Measurements from ENCODE around the gene ZNF821.
"Not testable (repeated sequence)": the region's sequence is repeated elsewhere in the genome, so short reads cannot be mapped to it uniquely, and the experiment has no call there.

ZNF821 gene

DNA sequence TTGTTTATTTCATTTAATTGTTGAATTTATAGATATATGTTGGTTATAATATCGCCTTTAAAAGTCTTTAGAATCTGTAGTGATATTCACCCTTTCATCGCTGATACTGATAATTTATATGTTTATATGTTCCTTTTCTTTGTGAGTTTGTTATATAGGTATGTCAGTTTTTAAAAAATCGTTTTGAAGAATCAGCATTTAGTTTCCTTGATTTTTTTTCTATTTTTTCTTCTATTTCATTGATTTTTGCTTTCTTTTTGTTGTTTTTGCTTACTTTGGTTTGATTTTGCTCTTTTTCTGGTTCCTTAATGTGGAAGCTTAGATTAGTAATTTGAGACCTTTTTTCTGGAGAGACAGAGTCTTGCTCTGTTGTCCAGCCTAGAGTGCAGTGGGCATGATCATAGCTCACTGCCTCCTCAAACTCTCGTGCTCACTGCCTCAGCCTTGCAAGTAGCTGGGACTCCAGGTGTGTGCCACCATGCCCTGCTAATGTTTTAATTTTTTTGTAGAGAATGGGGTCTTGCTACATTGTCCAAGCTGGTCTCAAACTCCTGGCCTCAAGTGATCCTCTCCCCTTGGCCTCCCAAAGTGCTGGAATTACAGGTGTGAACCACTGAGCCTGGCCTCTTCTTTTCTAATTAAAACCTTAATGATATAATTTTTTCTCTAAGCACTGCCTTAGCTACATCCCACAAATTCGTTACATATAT lies 18.8 kb upstream of the ZNF821 start:
- no peak for DNase-seq

- no peak for DNase-seq
Observed at GRCh38 chr16:71899171-71899570, 15.2 kb upstream of the ZNF821 start.

DNA sequence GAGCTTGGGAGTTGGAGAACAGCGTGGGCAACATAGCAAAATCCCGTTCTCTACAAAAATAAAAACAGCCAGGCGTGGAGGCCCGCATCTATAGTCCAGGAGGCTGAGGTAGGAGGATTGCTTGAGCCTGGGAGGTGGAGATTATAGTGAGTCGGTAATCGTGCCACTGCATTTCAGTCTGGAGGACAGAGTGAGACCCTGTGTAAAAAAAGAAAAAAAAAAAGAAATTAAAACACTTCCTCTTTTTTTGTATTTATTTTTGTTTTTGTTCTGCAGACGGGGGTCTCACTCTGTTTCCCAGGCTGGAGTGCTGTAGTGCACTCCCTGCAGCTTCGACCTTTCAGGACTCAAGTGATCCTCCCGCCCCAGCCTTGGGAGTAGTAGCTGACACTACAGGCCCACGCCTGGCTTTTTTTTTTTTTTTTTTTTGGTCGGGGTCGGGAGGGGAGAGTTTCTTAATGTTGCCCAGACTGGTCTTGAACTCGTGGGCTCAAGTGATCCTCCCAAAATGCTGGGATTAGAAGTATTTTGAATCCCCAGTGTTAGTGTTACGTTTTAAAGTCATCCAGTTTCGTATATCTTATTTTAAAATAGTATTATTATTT lies 12.9 kb upstream of the ZNF821 start:
- no peak for DNase-seq

GRCh38 chr16:71895679-71896365 lies 11.8 kb upstream of the ZNF821 start:
- no peak for DNase-seq

DNA sequence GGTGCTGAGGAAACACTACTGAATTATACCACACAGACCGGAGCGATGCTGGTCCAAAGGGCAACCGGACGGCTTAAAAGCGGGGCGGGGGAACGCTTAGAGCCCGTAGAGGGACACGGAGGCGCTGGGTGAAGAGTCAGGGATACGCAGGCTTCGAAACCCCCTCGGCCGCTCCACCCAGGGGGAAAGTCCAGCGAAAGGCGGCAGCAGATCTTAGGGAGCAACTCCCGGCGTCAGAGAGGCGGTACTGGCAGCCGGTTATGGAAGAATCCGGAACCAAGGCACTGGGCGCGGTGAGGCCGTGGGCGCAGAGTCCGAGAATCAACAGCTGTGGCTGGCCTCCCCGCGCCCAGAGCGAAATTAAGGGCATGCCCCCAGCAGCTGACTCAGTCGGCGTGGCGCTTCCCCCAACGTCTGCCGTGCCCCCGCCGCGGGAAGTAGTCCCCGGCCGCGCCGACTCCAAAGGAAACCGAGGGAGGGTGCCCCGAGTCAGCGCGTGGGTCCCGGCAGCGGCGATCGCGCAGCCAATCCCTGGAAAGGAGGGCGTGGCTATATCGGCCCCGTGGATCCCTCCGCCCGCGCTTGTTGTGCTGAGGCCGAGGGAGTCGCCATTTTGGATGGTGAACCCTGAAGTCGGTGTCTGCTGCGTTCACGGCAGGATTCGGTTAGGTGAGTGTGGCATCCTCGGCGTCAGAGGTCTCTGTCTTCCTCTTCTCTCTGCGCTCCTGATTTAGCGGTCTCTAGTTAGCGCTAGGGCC lies 11.1 kb upstream of the ZNF821 start, which contains the start of gene IST1:
Gene IST1 (plus strand): TSS at position 611 of the 758 bp plus-strand sequence. CDS start 20,110 bp downstream, outside the sequence.
- DNase-seq: peak; percentile 97

DNA sequence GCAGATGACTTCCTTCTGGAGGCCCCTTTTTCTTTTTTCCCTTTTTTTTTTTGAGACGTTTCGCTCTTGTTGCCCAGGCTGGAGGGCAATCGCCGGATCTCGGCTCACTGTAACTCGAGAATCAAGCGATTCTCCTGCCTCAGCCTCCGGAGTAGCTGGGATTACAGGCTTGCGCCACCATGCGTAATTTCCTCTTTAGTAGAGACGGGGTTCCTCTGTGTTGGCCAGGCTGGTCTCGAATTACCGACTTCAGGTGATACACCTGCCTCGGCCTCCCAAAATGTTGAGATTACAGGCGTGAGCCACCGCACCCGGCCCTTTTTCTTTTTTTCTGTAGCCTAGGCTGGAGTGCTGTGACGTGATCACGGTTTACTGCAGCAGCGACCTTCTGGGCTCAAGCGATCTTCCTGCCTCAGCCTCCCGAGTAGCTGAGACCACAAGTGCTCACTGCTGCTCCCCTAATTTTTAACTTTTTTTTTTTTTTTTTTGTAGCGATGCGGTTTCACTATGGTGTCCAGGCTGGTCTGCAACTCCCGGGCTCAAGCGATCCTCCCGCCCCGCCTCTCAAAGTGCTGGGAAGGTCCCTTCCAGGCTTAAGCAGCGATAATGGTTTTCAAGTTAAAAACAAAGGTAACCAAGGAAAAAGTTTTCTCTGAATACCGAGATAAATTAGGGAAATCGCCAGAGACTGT lies 10.4 kb upstream of the ZNF821 start:
- peak; percentile 36 for DNase-seq

- no peak for DNase-seq
Observed at GRCh38 chr16:71893888-71894228, 9.9 kb upstream of the ZNF821 start.

GRCh38 chr16:71889147-71889546 lies 5.2 kb upstream of the ZNF821 start:
- DNase-seq: no peak

GRCh38 chr16:71885261-71885650 lies 1.3 kb upstream of the ZNF821 start:
- DNase-seq: no peak

DNA sequence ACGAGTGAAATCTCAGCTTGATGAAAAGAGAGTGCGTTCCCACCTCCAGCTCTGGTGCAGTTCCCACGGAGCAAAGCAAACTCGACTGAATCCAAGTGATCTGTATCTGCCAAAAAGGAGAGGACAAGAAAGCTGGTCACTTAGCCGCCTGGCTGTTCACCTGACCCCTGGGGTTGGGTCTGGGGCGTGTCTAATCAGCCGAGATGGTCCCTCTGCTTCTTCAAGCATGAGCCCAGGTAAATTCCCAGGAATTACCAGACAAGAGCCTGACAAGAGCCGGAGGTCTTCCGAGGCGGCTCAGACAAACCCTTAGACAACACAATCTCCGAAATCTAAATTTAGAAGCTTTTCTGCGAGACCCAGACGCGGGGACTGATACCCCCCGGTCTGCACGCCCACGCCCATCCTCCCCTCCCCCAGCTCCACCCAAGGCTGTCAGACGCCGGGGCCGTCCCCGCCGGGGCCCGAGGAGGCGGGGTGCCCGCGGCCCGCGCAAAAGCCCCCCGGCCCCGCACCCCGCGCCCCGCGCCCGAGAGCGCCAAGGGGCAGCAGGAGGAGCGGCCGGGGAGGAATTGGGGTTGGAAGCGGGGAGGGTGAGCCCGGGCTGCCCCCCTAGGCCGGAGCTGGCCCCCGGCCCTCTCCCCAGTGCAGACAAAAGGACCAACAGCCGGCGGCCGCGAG lies 674 bp downstream of the ZNF821 start:
- DNase-seq: peak; percentile 41

DNA sequence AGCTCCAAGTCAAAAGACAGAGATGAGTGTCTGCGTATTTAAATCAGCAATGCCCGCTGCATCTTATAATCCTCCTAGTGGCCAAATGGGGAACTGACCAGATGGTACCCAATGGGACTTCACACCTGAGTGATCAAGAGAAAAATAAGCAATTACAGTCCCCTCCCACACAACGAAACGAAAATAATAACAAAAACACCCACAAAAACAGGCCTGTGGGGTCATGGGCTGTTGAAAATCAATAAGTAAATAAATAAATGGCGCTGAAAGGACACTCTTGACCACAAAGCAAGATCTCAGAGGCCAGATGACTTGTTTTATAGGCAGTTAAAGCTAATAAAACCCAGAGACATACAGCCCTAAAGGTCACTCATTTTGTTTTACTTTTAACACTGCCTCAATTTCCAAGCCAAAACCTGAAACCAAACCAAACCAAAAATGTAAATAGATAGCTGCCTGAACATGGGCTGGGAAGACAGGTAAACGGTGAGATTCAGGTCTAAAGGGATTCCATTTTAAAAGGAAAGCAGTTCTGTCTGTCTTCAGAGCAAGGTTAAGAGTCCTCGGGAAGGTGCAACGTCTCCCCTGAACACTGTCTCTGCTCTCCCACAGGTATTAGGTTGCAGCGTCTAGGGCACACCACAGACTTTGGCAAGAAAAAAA lies 1.3 kb downstream of the ZNF821 start:
- DNase-seq: peak; percentile 82

DNA sequence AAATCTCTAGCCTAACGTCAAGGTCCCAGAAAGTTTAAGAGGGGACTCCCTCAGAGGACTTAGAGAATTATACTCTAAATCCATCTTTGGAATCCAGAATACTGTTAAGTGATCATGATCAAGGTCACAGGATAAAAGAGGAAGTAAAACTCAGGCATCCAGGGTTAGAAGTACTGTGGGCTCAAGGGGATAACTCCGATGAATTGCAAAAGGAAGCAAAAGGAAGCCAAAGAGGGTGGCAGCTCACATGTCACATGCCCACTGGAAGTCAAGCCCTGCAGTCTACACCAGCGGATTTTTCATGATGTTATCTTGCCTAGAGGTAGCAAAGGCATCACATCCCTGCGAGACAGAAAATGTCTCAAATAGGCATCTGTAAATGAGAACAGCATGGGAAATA lies 3.8 kb downstream of the ZNF821 start:
- DNase-seq: no peak

DNA sequence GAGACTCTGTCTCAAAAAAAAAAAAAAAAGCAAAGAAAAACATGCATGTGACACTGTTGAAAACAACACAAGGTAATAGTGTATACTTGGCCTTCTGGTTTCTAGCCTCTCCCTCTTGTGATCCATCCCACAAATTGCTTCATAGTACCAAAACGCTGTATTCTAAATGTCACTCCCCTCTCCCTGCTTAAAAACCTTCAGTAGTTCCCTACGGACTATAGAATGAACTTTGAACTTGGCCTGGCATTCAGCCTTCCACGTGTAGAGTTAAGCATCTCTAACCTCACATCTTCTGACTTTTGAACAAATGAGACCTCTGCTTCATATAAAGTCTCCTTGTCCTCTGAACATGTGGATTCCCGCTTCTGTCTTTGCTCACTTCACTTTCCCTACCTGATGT lies 5.1 kb downstream of the ZNF821 start:
- no peak for DNase-seq

DNA sequence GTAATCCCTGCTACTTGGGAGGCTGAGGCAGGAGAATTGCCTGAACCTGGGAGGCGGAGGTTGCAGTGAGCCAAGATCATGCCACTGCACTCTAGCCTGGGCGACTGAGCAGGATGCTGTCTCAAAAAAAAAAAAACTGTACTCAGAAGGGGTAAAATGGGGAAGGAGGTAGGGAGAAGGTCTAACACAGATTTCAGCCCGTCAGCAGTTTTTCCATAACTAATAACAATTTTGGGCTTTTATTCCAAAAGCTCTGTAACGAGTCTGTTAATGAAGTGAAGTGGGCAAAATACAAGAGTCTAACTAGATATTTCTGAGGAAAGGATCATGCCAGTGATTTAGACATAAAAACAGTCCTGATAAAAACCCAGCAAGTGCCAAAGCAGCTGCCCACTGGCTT lies 10.8 kb downstream of the ZNF821 start:
- DNase-seq: no peak

GRCh38 chr16:71870818-71871217 lies 13.2 kb downstream of the ZNF821 start:
- DNase-seq: no peak

- DNase-seq: no peak
Observed at GRCh38 chr16:71869089-71869488, 14.9 kb downstream of the ZNF821 start.

DNA sequence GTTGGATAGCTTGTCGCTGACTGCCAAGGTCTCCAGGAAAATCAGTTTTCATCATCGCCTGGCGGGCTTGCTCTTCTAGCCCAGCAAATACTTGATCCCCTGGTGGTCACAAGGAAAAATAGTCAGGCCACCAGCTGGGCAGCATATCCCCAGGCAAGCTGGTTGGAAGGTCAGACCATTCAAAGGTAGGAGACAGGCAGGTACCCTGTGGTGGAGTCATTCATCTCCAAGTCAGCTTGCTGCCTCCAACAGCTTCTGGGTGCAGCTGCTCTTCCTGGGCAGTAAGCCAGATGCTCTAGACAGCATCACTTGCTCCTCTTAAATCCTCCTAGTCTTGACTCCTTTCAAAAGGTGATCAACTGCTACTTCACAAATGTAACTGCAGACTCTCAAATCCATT lies 16.0 kb downstream of the ZNF821 start:
- no peak for DNase-seq

DNA sequence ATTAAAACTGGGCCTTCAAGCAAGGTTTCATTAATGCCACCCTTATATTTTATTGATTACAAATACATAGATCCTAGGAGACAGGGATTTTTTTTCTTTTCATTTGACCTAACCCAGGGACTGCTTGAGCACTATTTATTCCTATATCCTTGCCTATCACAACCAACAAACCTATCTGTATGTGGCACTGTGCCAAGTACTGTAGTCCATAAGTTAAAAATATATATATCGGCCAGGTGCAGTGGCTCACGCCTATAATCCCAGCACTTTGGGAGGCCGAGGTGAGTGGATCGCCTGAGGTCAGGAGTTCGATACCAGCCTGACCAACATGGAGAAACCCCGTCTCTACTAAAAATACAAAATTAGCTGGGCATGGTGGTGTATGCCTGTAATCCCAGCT lies 16.8 kb downstream of the ZNF821 start:
- not testable (repeated sequence) for DNase-seq

DNA sequence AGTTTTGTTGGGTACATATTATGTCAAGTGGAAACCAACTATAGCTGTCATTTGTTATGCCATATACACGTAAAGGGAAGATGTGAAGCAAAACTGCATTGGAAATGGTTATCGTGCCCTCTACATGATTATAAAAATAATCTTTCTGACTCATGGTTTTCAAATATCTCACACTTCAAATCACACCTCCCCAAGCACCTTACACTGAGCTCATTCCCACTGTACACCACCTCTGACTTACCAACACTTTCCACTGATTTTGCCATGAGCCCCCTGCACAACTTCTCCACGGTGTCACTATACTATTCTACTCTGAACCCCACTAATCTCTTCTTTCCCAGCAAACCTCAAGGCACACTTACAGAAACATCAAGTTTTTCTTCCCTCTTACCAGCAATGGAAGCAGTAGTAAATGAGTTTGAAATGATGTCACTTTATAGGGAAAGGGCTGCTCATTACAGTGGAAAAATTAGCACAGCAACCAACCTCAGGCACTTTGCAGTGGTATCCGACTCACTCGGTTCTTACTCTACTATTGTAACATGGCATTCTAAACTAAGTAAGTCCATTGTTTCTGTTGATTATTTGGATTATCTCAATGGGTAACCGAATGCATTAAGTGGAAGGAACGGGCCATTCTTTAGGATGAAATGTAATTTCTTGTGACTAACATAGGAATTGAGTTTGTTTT lies 18.7 kb downstream of the ZNF821 start:
- no peak for DNase-seq

DNA sequence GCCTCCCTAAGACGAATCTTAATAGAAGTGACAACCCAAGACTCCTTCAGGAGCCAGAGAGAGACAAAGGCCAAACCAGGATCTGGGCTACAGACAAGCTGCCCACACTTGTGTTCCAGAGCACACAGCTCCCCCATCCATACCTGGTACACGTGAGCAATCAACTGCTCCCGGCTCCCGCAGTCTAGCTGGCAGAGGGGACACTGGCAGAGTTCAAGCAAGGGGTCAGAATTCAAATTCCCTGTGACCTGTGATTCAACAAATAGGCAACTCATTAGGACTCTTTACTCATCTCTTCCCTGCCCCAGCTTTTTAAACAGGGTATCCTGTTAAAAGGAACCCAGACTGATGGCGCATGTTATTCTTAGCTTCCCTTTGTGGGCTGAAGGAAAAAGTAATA lies 20.0 kb downstream of the ZNF821 start:
- DNase-seq: no peak

Data from central memory CD4-positive, alpha-beta T cell (primary cell).